HUES64 (cell line): ENCODE results near the gene WWOX.
A peak's percentile ranks its signal among the peaks of the same experiment; 100 is the strongest.

Experiments
- H3K27ac ChIP-seq: 2 replicates; pipeline ENCODE4 v1.7.0; 2013; ENCODE audit warnings: low read depth, low read length, inconsistent platforms
- H3K27me3 ChIP-seq: 2 replicates; pipeline ENCODE4 v1.6.1; 2013; ENCODE audit warnings: mild to moderate bottlenecking, low read length; ENCODE audit not compliant: insufficient read depth
- H3K36me3 ChIP-seq: 2 replicates; pipeline ENCODE4 v1.6.1; 2013; ENCODE audit warnings: mild to moderate bottlenecking, low read length; ENCODE audit not compliant: insufficient read depth
- H3K4me1 ChIP-seq: 2 replicates; pipeline ENCODE4 v1.6.1; 2013; ENCODE audit warnings: mild to moderate bottlenecking, low read length, moderate library complexity; ENCODE audit not compliant: insufficient read depth
- H3K4me3 ChIP-seq: 2 replicates; pipeline ENCODE4 v1.5.1; 2013; ENCODE audit warnings: mild to moderate bottlenecking, low read length, moderate library complexity
- H3K9ac ChIP-seq: 2 replicates; pipeline ENCODE4 v1.6.1; 2013; ENCODE audit warnings: mild to moderate bottlenecking, low read depth, low read length
- H3K9me3 ChIP-seq: 2 replicates; pipeline ENCODE4 v1.6.1; 2013; ENCODE audit warnings: low read depth, low read length; ENCODE audit not compliant: insufficient read depth
- WGBS: fragments of 150-250, 120-280 bp; methylation state at CpG from one replicate; pipeline ENCODE4 v1.1.7; 2013; ENCODE audit warnings: missing lambda C conversion rate; 5-methylcytosine and 5-hydroxymethylcytosine counted together

The WWOX gene

DNA sequence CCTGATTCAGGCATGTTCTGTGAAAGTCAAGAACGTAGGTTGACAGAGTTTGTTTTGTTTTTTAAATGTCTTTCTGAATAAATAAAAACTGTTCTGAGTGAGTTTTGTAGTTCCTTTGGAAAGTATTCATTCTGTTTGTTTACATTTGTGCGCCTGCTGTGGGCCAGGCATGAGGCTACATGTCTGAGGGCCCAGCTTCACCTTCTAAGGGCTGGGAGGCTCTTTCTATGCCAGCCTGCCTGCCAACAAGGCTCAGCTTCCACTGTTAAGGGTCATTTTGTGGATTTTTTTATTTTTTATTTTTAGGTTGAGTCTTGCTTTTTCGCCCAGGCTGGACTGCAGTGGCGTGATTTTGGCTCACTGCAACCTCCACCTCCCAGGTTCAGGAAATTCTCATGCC is 6.1 kb downstream of the WWOX start:
- Histone ChIP-seq H3K9me3 (no peaks in the 10 kb centered on the region), H3K4me1 (no peaks in the 10 kb centered on the region), H3K27me3 (no peaks in the 10 kb centered on the region), H3K36me3 (peaks cover 10% of the 10 kb centered on the region), H3K4me3 (no peak overlapping the region), H3K27ac (no peak overlapping the region), H3K9ac (no peak overlapping the region)
- 94% methylated on average over 4 of the region's 4 CpGs for WGBS

DNA sequence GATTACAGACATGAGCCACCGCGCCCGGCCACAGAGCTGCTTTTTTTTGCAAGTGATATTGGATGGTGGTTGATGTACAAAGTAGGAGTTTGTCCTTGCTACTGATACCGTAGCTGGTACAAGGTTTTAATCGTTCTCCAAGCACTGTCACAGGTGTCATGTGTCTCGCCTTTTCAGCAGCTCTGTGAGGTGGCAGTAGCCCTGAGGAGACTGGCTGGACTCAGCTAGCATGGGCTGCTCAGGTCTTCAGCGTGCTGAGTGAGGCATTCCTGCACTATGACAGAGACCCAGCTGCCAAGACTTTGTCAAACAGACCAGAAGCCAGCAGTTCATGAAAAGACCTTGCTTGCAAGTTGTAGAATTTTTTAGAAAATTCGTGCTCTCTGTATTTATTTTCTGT is 7.2 kb downstream of the WWOX start:
- Histone ChIP-seq H3K4me3 (no peak overlapping the region), H3K36me3 (peaks cover 17% of the 10 kb centered on the region), H3K9me3 (no peaks in the 10 kb centered on the region), H3K27me3 (no peaks in the 10 kb centered on the region), H3K4me1 (no peaks in the 10 kb centered on the region), H3K9ac (0 out of 2 replicates have a peak overlapping the region, but pooled peaks have one; percentile 14), H3K27ac (no peak overlapping the region)
- 91% methylated on average over 8 of the region's 8 CpGs for WGBS

DNA sequence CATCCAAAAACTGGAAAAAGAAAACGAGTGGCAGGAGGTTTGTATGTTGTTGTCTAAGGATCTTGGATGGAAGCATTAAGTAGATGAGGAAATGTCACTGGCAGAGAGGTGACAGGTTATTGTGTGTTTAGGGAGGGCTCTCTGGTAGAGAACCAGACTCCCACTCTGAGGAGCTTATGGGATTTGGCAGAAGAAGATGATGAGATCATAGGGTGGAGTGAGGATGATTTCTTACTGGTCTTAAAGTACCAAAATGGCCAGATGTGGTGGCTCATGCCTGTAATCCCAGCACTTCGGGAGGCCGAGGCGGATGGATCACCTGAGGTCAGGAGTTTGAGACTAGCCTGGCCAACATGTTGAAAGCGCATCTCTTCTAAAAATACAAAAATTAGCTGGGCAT is 9.0 kb downstream of the WWOX start:
- Histone ChIP-seq H3K9me3 (no peaks in the 10 kb centered on the region), H3K36me3 (peaks cover 21% of the 10 kb centered on the region), H3K4me1 (no peaks in the 10 kb centered on the region), H3K27me3 (no peaks in the 10 kb centered on the region), H3K4me3 (no peak overlapping the region), H3K9ac (no peak overlapping the region), H3K27ac (no peak overlapping the region)
- 96% methylated on average over 5 of the region's 5 CpGs for WGBS

DNA sequence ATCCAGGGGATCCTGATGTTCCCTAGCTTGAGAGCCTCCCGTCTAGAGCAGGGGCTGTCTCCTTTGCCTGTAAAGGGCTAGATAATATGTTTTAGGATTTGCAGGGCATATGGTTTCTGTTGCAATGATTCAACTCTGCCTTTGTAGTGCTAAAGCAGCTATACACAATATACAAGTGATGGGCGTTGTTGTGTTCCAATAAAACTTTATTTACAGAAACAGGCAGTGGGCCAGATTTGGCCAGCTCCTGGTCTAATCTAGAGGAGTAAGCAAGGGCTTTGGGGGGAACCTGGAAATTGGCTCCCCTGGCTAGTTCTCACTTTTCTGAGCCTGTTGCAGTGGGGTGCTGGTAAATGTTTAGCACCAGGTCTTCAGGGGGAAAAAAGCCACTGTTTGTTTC is 13.8 kb downstream of the WWOX start:
- Histone ChIP-seq H3K4me3 (no peak overlapping the region), H3K36me3 (peaks cover 45% of the 10 kb centered on the region), H3K9ac (no peak overlapping the region), H3K27me3 (no peaks in the 10 kb centered on the region), H3K4me1 (no peaks in the 10 kb centered on the region), H3K9me3 (no peaks in the 10 kb centered on the region), H3K27ac (no peak overlapping the region)
- 95% methylated on average over 2 of the region's 2 CpGs for WGBS

DNA sequence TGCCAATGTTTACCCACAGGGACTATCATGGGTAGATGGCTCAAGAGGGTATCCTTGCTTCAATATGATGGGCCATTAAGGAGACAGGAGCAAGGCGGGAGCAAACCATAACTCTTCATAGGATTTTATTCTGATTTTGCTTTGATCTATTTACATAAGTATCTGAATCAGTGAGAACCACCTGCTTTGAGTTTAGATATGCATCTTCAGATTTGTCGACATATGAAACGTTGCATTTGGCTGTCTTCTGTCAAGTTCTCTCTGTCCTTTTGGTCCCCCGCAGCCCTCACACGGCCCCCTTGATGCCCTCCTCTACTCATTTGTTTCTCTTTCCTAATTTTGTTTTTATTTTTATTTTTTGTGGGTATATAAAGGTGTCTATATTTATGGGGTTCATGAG is 16.2 kb downstream of the WWOX start:
- no peaks in the 10 kb centered on the region for H3K9me3 ChIP-seq
- no peaks in the 10 kb centered on the region for H3K4me1 ChIP-seq
- H3K27me3 ChIP-seq: no peaks in the 10 kb centered on the region
- no peak overlapping the region for H3K27ac ChIP-seq
- no peak overlapping the region for H3K4me3 ChIP-seq
- no peak overlapping the region for H3K9ac ChIP-seq
- WGBS: 92% methylated on average over 4 of the region's 5 CpGs
- peaks cover 50% of the 10 kb centered on the region for H3K36me3 ChIP-seq

DNA sequence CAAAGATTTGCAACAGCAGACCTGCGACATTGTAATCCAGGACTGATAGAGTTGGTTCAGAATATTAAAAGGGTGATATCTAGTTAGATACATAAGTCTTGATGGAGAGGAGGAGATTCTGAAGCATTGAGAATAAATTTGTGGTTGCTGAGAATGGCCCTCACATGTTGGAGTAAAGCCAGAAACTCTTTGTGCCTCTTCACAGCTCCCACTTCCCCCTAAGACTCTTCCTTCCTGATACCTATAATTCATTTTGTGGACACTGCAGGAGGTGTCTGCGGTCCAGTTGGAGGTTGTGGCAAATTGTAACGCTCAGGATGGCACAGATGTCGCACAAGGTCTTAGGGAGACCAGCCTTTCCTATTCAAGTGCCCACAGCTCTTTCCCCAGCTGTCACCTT is 17.5 kb downstream of the WWOX start:
- peaks cover 44% of the 10 kb centered on the region for H3K36me3 ChIP-seq
- WGBS: 97% methylated on average over 4 of the region's 4 CpGs

DNA sequence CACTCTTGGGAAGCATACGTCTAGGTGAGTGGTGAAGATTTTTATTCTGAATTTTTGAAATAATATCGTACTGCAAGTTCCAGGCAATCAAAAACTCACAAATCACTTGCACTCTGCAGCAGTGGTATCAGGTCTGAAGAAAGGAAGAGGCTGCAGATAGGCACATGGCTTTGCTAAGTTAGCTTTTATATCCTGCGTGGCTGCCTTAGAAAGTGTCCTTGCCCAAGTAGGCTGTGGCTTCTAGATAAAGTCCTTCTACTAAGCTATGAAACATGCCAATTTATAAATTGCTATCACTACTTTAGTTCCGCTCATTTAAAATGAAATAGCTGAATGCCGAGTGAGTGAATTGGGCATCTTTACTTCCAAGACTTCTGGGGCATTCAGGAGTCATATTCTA is 17.9 kb downstream of the WWOX start:
- 95% methylated on average over 3 of the region's 5 CpGs for whole genome bisulfite sequencing
- H3K27ac ChIP-seq: no peak overlapping the region

More for the DNA sequence above, 17.5 kb downstream of the WWOX start:
- Histone ChIP-seq H3K27me3 (no peaks in the 10 kb centered on the region), H3K9ac (no peak overlapping the region), H3K4me3 (no peak overlapping the region), H3K27ac (no peak overlapping the region), H3K9me3 (no peaks in the 10 kb centered on the region), H3K4me1 (no peaks in the 10 kb centered on the region)

DNA sequence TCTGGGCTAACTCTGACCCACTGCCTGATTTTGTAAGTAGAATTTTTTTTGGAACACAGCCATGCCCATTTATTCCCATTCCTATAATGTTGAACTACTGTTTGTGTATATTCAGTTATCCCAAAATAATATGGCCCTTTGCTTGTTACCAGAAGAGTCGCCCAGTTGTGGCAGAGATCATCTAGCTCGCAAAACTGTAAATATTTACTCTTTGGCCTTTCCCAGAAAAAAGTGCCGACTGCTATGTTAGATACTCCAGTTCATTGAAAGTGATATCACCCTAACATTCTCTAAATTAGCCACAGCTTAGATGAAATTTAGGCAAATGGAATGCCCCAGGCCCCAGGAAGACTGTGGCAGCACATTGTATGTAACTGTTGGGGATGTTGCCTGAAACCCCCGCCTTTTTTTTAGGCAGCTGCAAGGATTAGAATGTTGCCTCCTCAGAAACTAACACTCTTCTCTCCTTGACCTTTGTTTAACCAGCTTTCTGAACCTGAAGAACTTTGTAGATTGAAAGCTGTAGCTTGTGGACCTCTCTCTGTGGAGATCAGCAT is 19.1 kb downstream of the WWOX start:
- peaks cover 41% of the 10 kb centered on the region for H3K36me3 ChIP-seq

More for the DNA sequence above, 17.9 kb downstream of the WWOX start:
- Histone ChIP-seq H3K4me3 (no peak overlapping the region), H3K4me1 (no peaks in the 10 kb centered on the region), H3K27me3 (no peaks in the 10 kb centered on the region), H3K36me3 (peaks cover 41% of the 10 kb centered on the region), H3K9me3 (no peaks in the 10 kb centered on the region), H3K9ac (no peak overlapping the region)

DNA sequence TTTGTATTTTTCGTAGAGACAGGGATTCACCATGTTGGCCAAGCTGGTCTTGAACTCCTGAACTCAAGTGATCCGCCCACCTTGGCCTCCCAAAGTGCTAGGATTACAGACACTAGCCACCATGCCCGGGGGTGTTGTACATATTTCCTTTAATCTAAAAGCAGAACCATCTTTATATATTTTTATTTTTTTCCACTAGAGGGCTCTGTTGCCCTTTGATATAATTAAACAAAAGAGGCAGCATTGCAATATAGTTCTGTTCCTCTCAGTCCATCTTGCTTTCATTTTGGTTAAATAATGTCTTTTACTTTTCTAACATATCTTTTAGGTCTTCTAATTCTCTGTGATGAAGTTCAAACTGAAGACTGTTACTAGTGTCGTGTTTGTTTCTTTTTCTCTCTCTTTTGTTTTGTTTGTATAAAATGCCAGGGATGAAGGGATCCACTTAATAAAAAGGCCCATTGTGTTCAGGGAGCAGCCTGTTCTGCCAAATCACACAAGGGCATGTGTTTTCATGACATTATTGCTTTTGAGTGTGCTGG is 23.4 kb downstream of the WWOX start:
- H3K36me3 ChIP-seq: peaks cover 18% of the 10 kb centered on the region
- no peak overlapping the region for H3K9ac ChIP-seq
- no peak overlapping the region for H3K27ac ChIP-seq
- H3K9me3 ChIP-seq: no peaks in the 10 kb centered on the region
- no peak overlapping the region for H3K4me3 ChIP-seq
- peaks cover 8% of the 10 kb centered on the region; the same call in 1 of the 2 replicates for H3K4me1 ChIP-seq
- no peaks in the 10 kb centered on the region for H3K27me3 ChIP-seq
- WGBS: 89% methylated on average over 4 of the region's 4 CpGs

More for the DNA sequence above, 19.1 kb downstream of the WWOX start:
- Histone ChIP-seq H3K9ac (no peak overlapping the region), H3K27me3 (no peaks in the 10 kb centered on the region), H3K4me3 (no peak overlapping the region), H3K9me3 (no peaks in the 10 kb centered on the region), H3K4me1 (peaks cover 3% of the 10 kb centered on the region; the same call in 1 of the 2 replicates), H3K27ac (no peak overlapping the region)
- WGBS: 82% methylated on average over 4 of the region's 4 CpGs

DNA sequence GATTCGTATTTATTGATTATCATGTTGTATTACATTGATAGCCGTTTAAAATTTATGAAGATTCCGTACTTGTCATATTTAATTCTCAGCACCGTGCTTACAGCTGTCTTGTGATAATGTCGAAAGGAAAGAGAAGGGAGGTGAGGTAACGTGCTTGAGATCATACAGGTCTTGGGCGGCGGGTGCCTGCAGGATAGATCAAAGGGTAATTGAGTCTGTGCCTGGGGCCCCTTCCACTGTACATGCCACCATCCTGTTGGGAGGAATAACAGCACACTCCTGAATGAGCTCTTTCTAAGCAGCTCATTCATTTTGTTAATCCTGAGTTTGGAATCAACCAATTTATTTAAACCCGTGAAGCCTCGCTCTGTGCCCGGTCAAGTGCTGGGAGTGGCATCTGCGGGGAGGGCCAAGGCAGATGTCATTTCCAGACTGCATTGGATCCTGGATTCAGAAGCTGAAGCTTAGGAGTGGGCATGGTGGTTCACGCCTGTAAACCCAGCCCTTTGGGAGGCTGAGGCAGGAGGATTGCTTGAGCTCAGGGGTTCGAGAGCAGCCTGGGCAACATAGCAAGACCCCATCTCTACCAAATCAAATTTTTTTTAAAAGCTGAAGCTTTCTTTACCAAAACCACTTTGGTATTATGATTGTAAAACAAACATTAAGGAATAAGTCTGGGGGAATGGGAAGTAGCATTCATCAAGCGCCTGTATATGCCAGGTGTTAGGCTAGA is 25.8 kb downstream of the WWOX start:
- 96% methylated on average over 15 of the region's 15 CpGs for WGBS
- H3K27ac ChIP-seq: no peak overlapping the region
- no peak overlapping the region for H3K9ac ChIP-seq
- H3K4me1 ChIP-seq: peaks cover 8% of the 10 kb centered on the region; the same call in 1 of the 2 replicates
- H3K27me3 ChIP-seq: no peaks in the 10 kb centered on the region
- H3K9me3 ChIP-seq: no peaks in the 10 kb centered on the region
- H3K4me3 ChIP-seq: no peak overlapping the region
- H3K36me3 ChIP-seq: no peaks in the 10 kb centered on the region

DNA sequence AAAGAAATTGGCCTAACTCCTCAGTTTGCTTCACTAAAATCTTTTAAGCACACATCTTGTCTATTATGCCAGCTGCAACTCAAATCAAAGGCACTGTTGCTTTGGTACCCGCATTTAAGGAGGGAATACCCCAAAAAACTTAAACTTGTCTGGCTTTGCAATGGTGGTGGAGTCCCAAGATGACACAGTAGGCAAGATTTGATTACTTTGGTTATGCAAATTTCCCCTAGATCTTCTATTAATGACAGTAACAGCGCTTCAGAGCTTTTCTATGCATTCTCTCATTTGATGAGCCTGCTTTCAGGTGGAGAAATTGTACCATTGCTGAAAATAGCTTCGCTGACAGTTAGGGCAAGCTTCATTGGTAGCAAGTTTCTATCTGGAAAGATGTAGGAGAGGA is 27.2 kb downstream of the WWOX start:
- Histone ChIP-seq H3K27me3 (no peaks in the 10 kb centered on the region), H3K9me3 (no peaks in the 10 kb centered on the region), H3K9ac (no peak overlapping the region), H3K4me1 (peaks cover 8% of the 10 kb centered on the region; the same call in 1 of the 2 replicates), H3K4me3 (no peak overlapping the region), H3K36me3 (no peaks in the 10 kb centered on the region), H3K27ac (no peak overlapping the region)
- WGBS: 93% methylated on average over 3 of the region's 3 CpGs
